Esophagus squamous epithelium (tissue), 5 donors: ENCODE data around the gene BAHD1. TPM values are rescaled to one million over a fixed set of nuclear protein-coding genes. Genes with fewer than 3 reads are reported as not detected.

Experiments
- DNase-seq: peaks from one replicate; lab custom pipeline; 2025; lab: John Stamatoyannopoulos, UW
- H3K27ac ChIP-seq, 4 donors: fragments of 200-600 bp; sonication (generic); one replicate each; pipeline ENCODE4 v1.5.1; 2016 to 2019; ENCODE audit warnings: mild to moderate bottlenecking in 1 of 4
- H3K27me3 ChIP-seq, 4 donors: fragments of 200-600 bp; sonication (generic); 1 replicate in 3 of 4; 2 replicates in 1 of 4; pipeline versions ENCODE4 v1.5.1 to v1.6.0; 2017 to 2021; ENCODE audit warnings: antibody characterized with exemption in 1 of 4
- H3K36me3 ChIP-seq, 3 donors: fragments of 200-600 bp; sonication (generic); one replicate each; pipeline ENCODE4 v1.5.1; 2016 to 2019
- H3K4me1 ChIP-seq, 3 donors: fragments of 200-600 bp; sonication (generic); one replicate each; pipeline ENCODE4 v1.5.1; 2017 to 2019
- H3K4me3 ChIP-seq, 4 donors: fragments of 200-600 bp; sonication (generic); 1 replicate in 3 of 4; 2 replicates in 1 of 4; pipeline ENCODE4 v1.5.1; 2016 to 2019; ENCODE audit warnings: mild to moderate bottlenecking in 2 of 4, moderate library complexity in 1 of 4
- H3K9me3 ChIP-seq, 3 donors: fragments of 200-600 bp; sonication (generic); one replicate each; pipeline ENCODE4 v1.5.1; 2016 to 2019
- CTCF ChIP-seq, 6 experiments: fragments of 450-650 bp in 4 of 6; fragments of 200-600 bp in 2 of 6; sonication (generic) in 2 of 6; IDR thresholded peaks; one replicate each; pipeline ENCODE4 v1.5.1; 2016 to 2019; ENCODE audit warnings: antibody characterized with exemption in 6 of 6, mild to moderate bottlenecking in 4 of 6, moderate library complexity in 4 of 6
- POLR2A ChIP-seq, 4 donors: fragments of 450-650 bp; IDR thresholded peaks; one replicate each; pipeline ENCODE4 v1.6.1; 2017; ENCODE audit warnings: antibody characterized with exemption in 4 of 4, mild to moderate bottlenecking in 4 of 4, moderate library complexity in 3 of 4
- WGBS, 2 donors: methylation state at CpG; one replicate each; pipeline ENCODE4 v1.1.5; 2018; 5-methylcytosine and 5-hydroxymethylcytosine counted together
- intact Hi-C: fragments of 100-400 bp; cut with DNase I; formaldehyde crosslinking; loops from one replicate; pipeline ENCODE4 v1.15.0; 2022
- total RNA-seq, 4 donors: library from RNA; depleted of rRNA; stranded (reverse); fragments of >200 nt; gene quantifications; one replicate each; pipeline ENCODE4 v1.1.0, GENCODE V29; 2016
- donor health status: DM: yes; HTN: yes; CAD: no.

The BAHD1 gene
- total RNA-seq, 4 donors from 2014 or later, result 6.0 to 13.1 (median 9.8) TPM

- H3K27ac ChIP-seq, result no peak overlapping the region
- no peaks in the 10 kb centered on the region for H3K36me3 ChIP-seq
- WGBS, 2 donors, result 83 to 95% methylated on average over 4 to 8 of the region's 8 CpGs
- no peaks in the 10 kb centered on the region for H3K9me3 ChIP-seq
- DNase-seq, result no peak
- intact Hi-C loops, result no loop called here
- TF ChIP-seq POLR2A (IDR thresholded peaks at IDR 0.05), result no peak
- TF ChIP-seq CTCF (IDR thresholded peaks at IDR 0.05), result no peak
- H3K4me3 ChIP-seq, result no peak overlapping the region
- H3K27me3 ChIP-seq, result no peaks in the 10 kb centered on the region
- peaks cover 16 to 52% (median 17%) of the 10 kb centered on the region in 3 donors for H3K4me1 ChIP-seq
These were observed 33.8 kb downstream of the BAHD1 start for GRCh38 chr15:40474581-40474980.

GRCh38 chr15:40477642-40478327 is 37.0 kb downstream of the BAHD1 start:
- peaks cover 0 to 25% (median 0%) of the 10 kb centered on the region in 3 donors for H3K4me1 ChIP-seq
- H3K27me3 ChIP-seq, result no peaks in the 10 kb centered on the region
- peak overlapping the region in 3 of 4 donors; percentile 21 to 75 (median 74) for H3K27ac ChIP-seq
- no peak for DNase-seq
- no peaks in the 10 kb centered on the region for H3K36me3 ChIP-seq
- 28 to 32% methylated on average over 5 of the region's 5 CpGs for WGBS, 2 donors
- H3K4me3 ChIP-seq, result no peak overlapping the region
- intact Hi-C loops, result no loop called here
- TF ChIP-seq POLR2A (IDR thresholded peaks at IDR 0.05), result no peak
- no peak for TF ChIP-seq CTCF (IDR thresholded peaks at IDR 0.05)
- no peaks in the 10 kb centered on the region for H3K9me3 ChIP-seq

- H3K36me3 ChIP-seq, result no peaks in the 10 kb centered on the region
- H3K27me3 ChIP-seq, result no peaks in the 10 kb centered on the region
- H3K9me3 ChIP-seq, result no peaks in the 10 kb centered on the region
- no peak overlapping the region for H3K4me3 ChIP-seq
- H3K27ac ChIP-seq, result no peak overlapping the region
- no peak for TF ChIP-seq POLR2A (IDR thresholded peaks at IDR 0.05)
- TF ChIP-seq CTCF (IDR thresholded peaks at IDR 0.05), result no peak
- H3K4me1 ChIP-seq, result peaks cover 0 to 24% (median 0%) of the 10 kb centered on the region in 3 donors
- intact Hi-C loops, result no loop called here
- DNase-seq, result no peak
These were observed 38.3 kb downstream of the BAHD1 start for GRCh38 chr15:40479024-40479423.

- intact Hi-C loops, result no loop called here
- DNase-seq, result no peak
- Histone ChIP-seq H3K4me1 (peaks cover 0 to 24% (median 0%) of the 10 kb centered on the region in 3 donors), H3K27ac (no peak overlapping the region), H3K9me3 (no peaks in the 10 kb centered on the region), H3K4me3 (no peak overlapping the region), H3K36me3 (no peaks in the 10 kb centered on the region), H3K27me3 (no peaks in the 10 kb centered on the region)
- TF ChIP-seq POLR2A (IDR thresholded peaks at IDR 0.05), result no peak
- TF ChIP-seq CTCF (IDR thresholded peaks at IDR 0.05), result no peak
- WGBS, 2 donors, result 31 to 54% methylated on average over 1 of the region's 1 CpG
These were observed 40.8 kb downstream of the BAHD1 start for GRCh38 chr15:40481341-40482074.

- Histone ChIP-seq H3K36me3 (no peaks in the 10 kb centered on the region), H3K4me3 (no peak overlapping the region), H3K27ac (no peak overlapping the region), H3K9me3 (no peaks in the 10 kb centered on the region), H3K27me3 (no peaks in the 10 kb centered on the region), H3K4me1 (peaks cover 0 to 2% (median 0%) of the 10 kb centered on the region in 3 donors)
- DNase-seq, result no peak
- WGBS, 2 donors, result 92 to 93% methylated on average over 2 of the region's 2 CpGs
- intact Hi-C loops, result no loop called here
- TF ChIP-seq CTCF (IDR thresholded peaks at IDR 0.05), result no peak
- no peak for TF ChIP-seq POLR2A (IDR thresholded peaks at IDR 0.05)
These were observed 43.2 kb downstream of the BAHD1 start for GRCh38 chr15:40483919-40484318.
